ENCODE data around the gene FOXP1. TPM values are rescaled to one million over a fixed set of nuclear protein-coding genes. Genes with fewer than 3 reads are reported as not detected.

FOXP1 gene
- total and polyA plus RNA-seq, 2 of the 8 experiments (the other 6 are each of a cell fraction or from before 2014, with no cell fraction given): 13.9 to 25.4 TPM

DNA sequence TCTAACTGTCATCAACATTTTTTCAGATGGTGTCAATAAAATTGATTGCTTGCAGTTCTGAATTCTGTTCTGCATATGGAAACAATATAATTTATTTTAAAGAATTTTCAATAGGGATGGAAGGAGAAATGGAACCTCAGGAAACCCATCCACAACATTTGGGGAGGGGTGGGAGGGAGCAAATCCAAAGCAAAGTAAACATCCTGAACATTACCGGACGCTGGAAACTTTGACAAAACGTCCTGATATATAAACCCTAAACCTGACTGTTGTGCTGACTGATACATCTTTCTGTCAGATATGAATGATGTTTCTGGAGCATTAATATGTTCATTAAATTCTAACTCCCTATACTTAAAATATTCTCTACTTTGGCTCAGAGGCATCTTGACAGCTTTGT, 479.0 kb downstream of the FOXP1 start:
- no peak for FAIRE-seq
- H3K27ac ChIP-seq (ENCODE audit: low read depth, low read length): no peak overlapping the region

More for the DNA sequence above, 479.0 kb downstream of the FOXP1 start:
- Histone ChIP-seq H2BK15ac (ENCODE audit: low read length) (no peak overlapping the region), H3K4me2 (ENCODE audit: insufficient read depth in 1 of 2, low read depth in 2 of 2, low read length in 2 of 2) (no peak overlapping the region), H3K4ac (replicated peaks; ENCODE audit: insufficient read length, low read depth, low read length) (no peak overlapping the region), H3K18ac (ENCODE audit: extremely low read depth, low read length) (no peak overlapping the region), H3K23ac (ENCODE audit: insufficient read length) (no peak overlapping the region), H4K8ac (ENCODE audit: extremely low read depth, insufficient read depth, low read length) (no peak overlapping the region), H3K56ac (replicated peaks; ENCODE audit: insufficient read length, low read depth, low read length) (no peak overlapping the region), H3K9ac (replicated peaks in 1 of 4; ENCODE audit: extremely low read depth in 1 of 4, low read depth in 3 of 4, low read length in 3 of 4) (no peak overlapping the region), H2BK120ac (replicated peaks; ENCODE audit: low read depth, low read length) (no peak overlapping the region), H4K5ac (ENCODE audit: insufficient read length, low read depth, low read length) (no peak overlapping the region), H3K79me1 (ENCODE audit: low read depth, low read length) (no peaks in the 10 kb centered on the region), H2AK5ac (ENCODE audit: low read depth, low read length) (no peak overlapping the region), H3K23me2 (ENCODE audit: low read depth, low read length) (no peaks in the 10 kb centered on the region), H4K91ac (replicated peaks; ENCODE audit: insufficient read length, low read length) (no peak overlapping the region), H2BK12ac (ENCODE audit: low read depth, low read length) (no peak overlapping the region), H2BK20ac (ENCODE audit: low read length) (no peak overlapping the region), H3K14ac (ENCODE audit: insufficient read length) (no peak overlapping the region), H3K36me3 (ENCODE audit: control insufficient read depth in 2 of 4, insufficient read depth in 4 of 4, low read length in 3 of 4) (no peaks in the 10 kb centered on the region), H3K9me3 (ENCODE audit: insufficient read depth in 2 of 2, low read depth in 1 of 2, low read length in 1 of 2) (no peaks in the 10 kb centered on the region), H3K27me3 (replicated peaks in 1 of 4; ENCODE audit: control insufficient read depth in 3 of 4, extremely low read depth in 1 of 4, insufficient read depth in 3 of 4, low read length in 3 of 4) (no peaks in the 10 kb centered on the region), H3K4me3 (ENCODE audit: extremely low read depth in 1 of 4, insufficient read depth in 2 of 4, low read depth in 3 of 4, low read length in 4 of 4) (no peak overlapping the region), H2BK5ac (ENCODE audit: low read depth, low read length) (no peak overlapping the region), H3K79me2 (ENCODE audit: control insufficient read depth in 1 of 2, insufficient read depth in 2 of 2, low read length in 2 of 2) (no peaks in the 10 kb centered on the region), H3K4me1 (replicated peaks in 1 of 4; ENCODE audit: control insufficient read depth in 3 of 4, insufficient read depth in 4 of 4, low read length in 3 of 4) (no peaks in the 10 kb centered on the region), H4K20me1 (replicated peaks in 1 of 2; ENCODE audit: control insufficient read depth in 1 of 2, insufficient read depth in 2 of 2, low read length in 2 of 2) (no peaks in the 10 kb centered on the region), H2AFZ (ENCODE audit: low read length) (no peak overlapping the region)
- ChIA-PET POLR2A (ENCODE audit: partially characterized antibody) (no interaction called here), CTCF (ENCODE audit: partially characterized antibody) (interaction anchor here (0.9 kb wide), 1 partner anchor 14 kb away, joined by 3 read pairs; no protein-coding TSS in a partner anchor)
- TF ChIP-seq ZNF274 (IDR thresholded peaks at IDR 0.05; ENCODE audit: borderline replicate concordance, extremely low read depth, low read length) (no peak), JUND (IDR thresholded peaks at IDR 0.05; ENCODE audit: low read length) (no peak), HDAC6 (IDR thresholded peaks at IDR 0.05; ENCODE audit: low read depth, low read length) (no peak), BACH1 (IDR thresholded peaks at IDR 0.05; ENCODE audit: low read length) (no peak), SIX5 (IDR thresholded peaks at IDR 0.05; ENCODE audit: low read depth, low read length) (no peak)
- no peak for DNase-seq (ENCODE audit: low read depth in 1 of 2, low spot score in 2 of 2)
- 93% methylated on average over 3 of the region's 3 CpGs; no CpG with 5 or more reads in 1 of the 2 experiments for WGBS, 2 experiments (ENCODE audit: extremely low coverage in 1 of 2, insufficient coverage in 1 of 2, insufficient read length in 1 of 2, insufficient replicate concordance in 2 of 2, low coverage in 1 of 2, low lambda C conversion rate in 2 of 2, missing lambda C conversion rate in 1 of 2)

Data from H1 (cell line).